ENCODE measurements around the gene NEK3.
"Not testable (repeated sequence)": the region's sequence is repeated elsewhere in the genome, so short reads cannot be mapped to it uniquely, and the experiment has no call there.

Gene NEK3, protein sequence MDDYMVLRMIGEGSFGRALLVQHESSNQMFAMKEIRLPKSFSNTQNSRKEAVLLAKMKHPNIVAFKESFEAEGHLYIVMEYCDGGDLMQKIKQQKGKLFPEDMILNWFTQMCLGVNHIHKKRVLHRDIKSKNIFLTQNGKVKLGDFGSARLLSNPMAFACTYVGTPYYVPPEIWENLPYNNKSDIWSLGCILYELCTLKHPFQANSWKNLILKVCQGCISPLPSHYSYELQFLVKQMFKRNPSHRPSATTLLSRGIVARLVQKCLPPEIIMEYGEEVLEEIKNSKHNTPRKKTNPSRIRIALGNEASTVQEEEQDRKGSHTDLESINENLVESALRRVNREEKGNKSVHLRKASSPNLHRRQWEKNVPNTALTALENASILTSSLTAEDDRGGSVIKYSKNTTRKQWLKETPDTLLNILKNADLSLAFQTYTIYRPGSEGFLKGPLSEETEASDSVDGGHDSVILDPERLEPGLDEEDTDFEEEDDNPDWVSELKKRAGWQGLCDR

DNA sequence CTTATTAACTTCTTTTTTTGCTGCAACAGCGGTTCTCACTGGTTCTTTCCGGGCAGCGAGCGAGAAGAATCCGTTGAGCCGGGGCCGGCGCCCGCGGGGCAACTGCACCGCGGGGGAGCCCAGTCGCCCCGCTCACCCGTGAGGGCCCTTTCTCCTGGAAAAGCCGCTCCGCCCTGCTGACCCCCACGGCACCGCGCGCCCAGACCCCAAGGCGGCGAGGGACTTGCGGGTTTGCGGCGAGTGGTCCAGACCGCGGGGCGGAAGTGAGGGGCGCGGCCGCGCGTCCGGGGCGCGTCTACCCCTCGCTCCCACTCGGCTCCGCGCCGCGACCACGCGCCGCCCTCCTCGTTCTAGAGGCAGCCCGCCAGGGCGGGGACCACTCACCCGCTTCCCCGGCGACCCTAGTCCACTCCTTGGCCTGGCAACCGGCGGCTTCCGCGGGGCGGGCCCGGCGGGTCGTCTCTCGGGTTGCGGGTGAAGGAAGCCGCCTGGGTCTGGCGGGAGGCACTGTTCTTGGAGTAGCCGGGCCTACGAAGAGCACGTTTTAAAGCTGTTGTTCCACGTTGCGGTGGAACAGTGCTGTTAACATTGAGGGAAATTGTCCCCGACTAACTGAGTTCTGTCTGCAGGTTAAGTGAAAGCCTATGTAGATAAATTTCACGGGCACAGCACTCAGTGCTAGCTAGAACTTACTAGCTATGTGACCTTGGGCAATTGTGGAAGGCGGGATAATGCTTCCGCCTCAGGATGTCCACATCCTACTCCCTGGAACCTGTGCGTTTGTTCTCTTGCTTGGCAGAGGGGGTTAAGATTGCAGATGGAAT, at the start of gene NEK3:
NEK3 (minus strand) TSS at position 439 of the 824 bp plus-strand sequence. CDS start 3,406 bp downstream, outside the sequence.
- DNase-seq (ENCODE audit: low read depth) = peak; percentile 35

DNA sequence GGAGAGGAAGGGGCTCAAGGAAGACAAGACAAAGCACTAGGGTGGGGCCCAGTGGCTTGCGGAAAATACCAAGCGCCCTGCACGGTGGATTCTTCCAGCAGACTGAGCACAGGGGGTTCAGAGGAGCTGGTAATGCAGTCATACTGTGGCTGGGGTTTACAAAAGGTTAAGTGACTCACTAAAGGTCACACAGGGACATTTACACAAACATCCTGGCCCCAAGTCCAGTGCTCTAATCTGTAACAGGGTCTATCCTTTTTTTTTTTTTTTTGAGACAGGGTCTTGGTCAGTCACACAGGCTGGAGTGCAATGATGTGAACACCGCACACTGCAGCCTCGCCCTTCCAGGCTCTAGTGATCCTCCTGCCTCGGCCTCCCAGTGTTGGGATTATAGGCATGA, 49.0 kb upstream of the NEK3 start:
- not testable (repeated sequence) for DNase-seq (ENCODE audit: low read depth)

- DNase-seq (ENCODE audit: low read depth) = not testable (repeated sequence)
Measured at GRCh38 chr13:52207896-52208295, 48.5 kb upstream of the NEK3 start.

- not testable (repeated sequence) for DNase-seq (ENCODE audit: low read depth)
Measured at GRCh38 chr13:52207337-52207736, 47.9 kb upstream of the NEK3 start.

DNA sequence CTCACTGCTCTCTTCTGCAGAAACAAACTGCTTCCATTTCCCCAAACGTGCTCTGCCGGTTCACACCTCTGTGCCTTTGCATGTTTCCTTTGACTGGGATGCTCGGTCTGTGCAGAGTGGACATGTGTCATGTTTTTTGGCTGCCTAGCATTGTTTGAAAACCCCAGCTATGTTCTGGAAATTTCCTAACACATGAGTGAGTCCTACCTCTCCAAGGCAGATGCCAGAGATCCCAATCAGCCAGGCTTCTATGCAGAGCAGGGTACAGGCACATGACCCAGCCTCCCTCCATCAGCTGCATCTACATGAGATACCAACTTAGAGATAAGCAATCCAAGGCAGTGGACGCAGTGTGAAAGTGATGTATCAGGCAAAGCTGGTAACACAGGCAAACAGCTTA, 45.1 kb upstream of the NEK3 start:
- DNase-seq (ENCODE audit: low read depth) = not testable (repeated sequence)

DNA sequence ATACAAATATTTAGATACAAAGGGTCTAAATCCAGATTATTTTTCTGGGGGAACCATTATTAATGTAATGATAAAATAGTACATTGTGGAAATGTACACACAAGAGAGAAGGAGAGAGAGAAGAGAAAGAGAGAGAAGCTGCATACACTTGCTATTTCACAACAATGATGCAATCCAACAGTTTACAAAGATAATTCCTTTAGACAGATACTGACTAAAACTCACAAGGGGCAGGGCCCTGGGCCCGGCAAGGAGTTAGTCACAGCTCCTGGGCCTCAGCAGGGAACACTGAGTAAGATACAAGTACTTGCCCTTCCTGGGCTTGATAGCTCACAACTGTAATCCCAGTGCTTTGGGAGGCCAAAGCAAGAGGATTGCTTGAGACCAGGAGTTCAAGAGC, 44.5 kb upstream of the NEK3 start:
- peak; percentile 87 for DNase-seq (ENCODE audit: low read depth)

- not testable (repeated sequence) for DNase-seq (ENCODE audit: low read depth)
Measured at GRCh38 chr13:52202506-52202905, 43.1 kb upstream of the NEK3 start.

DNA sequence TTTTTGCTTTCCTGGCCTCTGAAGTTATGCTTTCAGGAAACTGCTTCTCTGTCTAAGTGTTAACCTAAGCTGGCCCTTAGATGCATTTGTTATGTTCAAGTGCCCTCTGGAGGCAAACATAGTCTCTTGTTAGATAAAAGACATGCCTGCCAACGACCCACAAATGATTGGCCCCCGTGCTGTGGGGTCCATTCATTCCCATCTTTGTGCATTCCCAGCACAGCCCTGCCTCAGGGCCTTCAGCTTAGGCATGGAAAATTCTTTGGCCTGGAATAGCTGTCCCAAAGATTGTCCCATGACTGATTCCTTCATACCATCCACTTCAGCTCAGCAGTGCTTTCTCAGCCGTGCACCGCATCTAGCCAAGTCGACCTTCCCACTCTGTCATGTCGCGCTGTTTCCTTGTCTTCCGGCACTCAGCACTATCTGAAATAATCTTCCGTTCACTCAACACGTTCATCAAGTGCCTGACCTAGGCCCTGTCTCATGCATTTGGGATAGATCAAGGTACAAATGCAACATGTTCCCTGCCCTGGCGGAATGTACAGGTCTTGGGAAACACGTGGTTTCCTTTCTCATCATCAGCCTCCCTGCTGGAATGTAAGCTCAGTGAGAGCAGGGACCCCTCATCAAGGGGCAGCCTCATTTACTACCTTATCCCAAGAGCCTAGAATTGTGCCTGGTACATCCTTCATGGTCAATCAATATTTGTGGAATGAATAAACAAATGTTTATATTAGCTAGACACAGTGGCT, 42.2 kb upstream of the NEK3 start:
- peak; percentile 37 for DNase-seq (ENCODE audit: low read depth)

GRCh38 chr13:52195401-52195837, 36.0 kb upstream of the NEK3 start:
- DNase-seq (ENCODE audit: low read depth) = peak; percentile 70

GRCh38 chr13:52194184-52194868, 34.9 kb upstream of the NEK3 start:
- DNase-seq (ENCODE audit: low read depth) = peak; percentile 58

- not testable (repeated sequence) for DNase-seq (ENCODE audit: low read depth)
Measured at GRCh38 chr13:52193587-52194183, 34.3 kb upstream of the NEK3 start.

GRCh38 chr13:52187424-52188187, 28.2 kb upstream of the NEK3 start:
- DNase-seq (ENCODE audit: low read depth) = not testable (repeated sequence)

DNA sequence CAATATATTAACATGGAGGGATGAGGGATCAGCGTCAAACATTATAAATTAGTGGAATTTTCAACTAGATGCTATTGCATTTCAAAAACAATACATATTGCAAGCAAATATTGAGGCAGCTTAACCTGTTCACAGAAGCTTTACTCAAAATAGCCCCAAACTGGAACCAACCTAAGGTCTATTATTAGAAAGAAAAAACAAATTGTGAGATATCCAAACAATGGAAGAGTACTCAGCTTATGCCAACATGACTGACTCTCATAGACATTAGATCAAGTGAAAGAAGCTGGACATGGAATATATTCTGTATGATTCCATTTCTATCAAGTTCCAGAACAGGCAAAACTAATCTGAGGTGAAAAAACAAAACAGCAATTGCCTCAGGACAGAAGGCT, 27.6 kb upstream of the NEK3 start:
- DNase-seq (ENCODE audit: low read depth) = no peak

GRCh38 chr13:52181316-52181954, 22.0 kb upstream of the NEK3 start:
- DNase-seq (ENCODE audit: low read depth) = not testable (repeated sequence)

GRCh38 chr13:52179925-52180324, 20.5 kb upstream of the NEK3 start:
- no peak for DNase-seq (ENCODE audit: low read depth)

- no peak for DNase-seq (ENCODE audit: low read depth)
Measured at GRCh38 chr13:52177276-52177675, 17.9 kb upstream of the NEK3 start.

- not testable (repeated sequence) for DNase-seq (ENCODE audit: low read depth)
Measured at GRCh38 chr13:52173970-52174369, 14.6 kb upstream of the NEK3 start.

GRCh38 chr13:52173373-52173772, 14.0 kb upstream of the NEK3 start:
- DNase-seq (ENCODE audit: low read depth) = no peak

GRCh38 chr13:52171686-52172085, 12.3 kb upstream of the NEK3 start:
- not testable (repeated sequence) for DNase-seq (ENCODE audit: low read depth)

Measured in fibroblast of the conjunctiva (primary cell).